OCI-LY1 (cell line): ENCODE results near the gene SMYD3.

Experiments
- EZH2 ChIP-seq: fragments of 200-600 bp; sonication (generic), shearing (Covaris generic); IDR thresholded peaks from 2 replicates; pipeline ENCODE4 v1.8.0; 2017; ENCODE audit warnings: borderline replicate concordance, mixed run types, mild to moderate bottlenecking, antibody characterized with exemption, low read length, moderate library complexity, mixed read lengths
- TF ChIP-seq, protein P1 (sequence below): fragments of 200-600 bp; sonication (generic), shearing (Covaris generic); IDR thresholded peaks from 2 replicates; pipeline ENCODE4 v1.5.1; 2017; ENCODE audit warnings: mild to moderate bottlenecking, antibody characterized with exemption, low read length, moderate library complexity, mixed read lengths

DNA sequence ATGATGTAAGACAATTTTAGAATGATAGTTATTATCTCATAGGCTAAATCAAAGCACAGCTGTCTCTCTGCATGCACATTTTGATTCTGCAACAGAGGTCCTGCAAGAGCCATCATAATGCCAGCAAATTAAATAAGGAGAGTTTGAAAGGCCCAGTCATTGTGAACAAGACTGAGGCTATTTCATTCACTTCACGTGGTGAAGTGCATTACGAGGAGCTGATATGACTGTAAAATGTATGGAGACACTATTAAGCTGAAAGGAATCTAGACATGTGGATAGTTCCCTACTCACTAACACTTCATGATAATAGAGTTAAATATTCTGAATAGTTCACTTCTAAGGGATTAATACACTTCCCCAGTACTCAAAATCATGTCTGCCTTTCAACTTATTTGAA lies 299.0 kb downstream of the SMYD3 start:
- TF ChIP-seq, protein P1, sequence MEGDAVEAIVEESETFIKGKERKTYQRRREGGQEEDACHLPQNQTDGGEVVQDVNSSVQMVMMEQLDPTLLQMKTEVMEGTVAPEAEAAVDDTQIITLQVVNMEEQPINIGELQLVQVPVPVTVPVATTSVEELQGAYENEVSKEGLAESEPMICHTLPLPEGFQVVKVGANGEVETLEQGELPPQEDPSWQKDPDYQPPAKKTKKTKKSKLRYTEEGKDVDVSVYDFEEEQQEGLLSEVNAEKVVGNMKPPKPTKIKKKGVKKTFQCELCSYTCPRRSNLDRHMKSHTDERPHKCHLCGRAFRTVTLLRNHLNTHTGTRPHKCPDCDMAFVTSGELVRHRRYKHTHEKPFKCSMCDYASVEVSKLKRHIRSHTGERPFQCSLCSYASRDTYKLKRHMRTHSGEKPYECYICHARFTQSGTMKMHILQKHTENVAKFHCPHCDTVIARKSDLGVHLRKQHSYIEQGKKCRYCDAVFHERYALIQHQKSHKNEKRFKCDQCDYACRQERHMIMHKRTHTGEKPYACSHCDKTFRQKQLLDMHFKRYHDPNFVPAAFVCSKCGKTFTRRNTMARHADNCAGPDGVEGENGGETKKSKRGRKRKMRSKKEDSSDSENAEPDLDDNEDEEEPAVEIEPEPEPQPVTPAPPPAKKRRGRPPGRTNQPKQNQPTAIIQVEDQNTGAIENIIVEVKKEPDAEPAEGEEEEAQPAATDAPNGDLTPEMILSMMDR = no peak
- no peak for TF ChIP-seq EZH2
